A549 (cell line): ENCODE results near the gene RABGEF1. TPM values are rescaled to one million over a fixed set of nuclear protein-coding genes. Genes with fewer than 3 reads are reported as not detected.
A peak's percentile ranks its signal among the peaks of the same experiment; 100 is the strongest.
"Not testable (repeated sequence)": the region's sequence is repeated elsewhere in the genome, so short reads cannot be mapped to it uniquely, and the experiment has no call there.

Experiments
- ATAC-seq, 2 experiments: fragments of 200-7000 bp in 1 of 2; fragments of >200 bp in 1 of 2; cut with Nextera tagmentation in 1 of 2; cut with Tn5 transposase in 1 of 2; 3 replicates each; pipeline versions ENCODE4 v1.8.0 to v1.9.1; 2018 to 2020; ENCODE audit warnings: mild to moderate bottlenecking in 1 of 2, moderate library complexity in 1 of 2
- CTCF ChIA-PET: fragments of 300-600 bp; sonication (Branson Sonifier 250); formaldehyde crosslinking; extraction: SDS; loops from one replicate; lab custom pipeline; 2021; ENCODE audit warnings: antibody characterized with exemption, inconsistent platforms; lab: Yijun Ruan, JAX
- POLR2A ChIA-PET: fragments of 350-600 bp; formaldehyde crosslinking; extraction: SDS; loops from one replicate; lab custom pipeline; 2021; ENCODE audit warnings: antibody characterized with exemption, inconsistent platforms; lab: Yijun Ruan, JAX
- DNase-seq, 2 experiments: peaks; one replicate each; pipeline versions ENCODE4 v3.0.0 to v3.0.0-alpha.2; 2011 to 2016; ENCODE audit warnings: low read depth in 1 of 2, low spot score in 1 of 2
- FAIRE-seq: peaks from 2 replicates; lab custom pipeline; 2011; peaks lifted over from hg19 to GRCh38; lab: Jason Lieb, UNC
- H3K27ac ChIP-seq, 2 experiments: fragments of >200 bp; sonication (Bioruptor Twin); formaldehyde crosslinking; 3 replicates each; pipeline ENCODE4 v1.5.1; 2016 to 2017
- H3K4me1 ChIP-seq: fragments of >200 bp; sonication (Bioruptor Twin); formaldehyde crosslinking; 3 replicates; pipeline ENCODE4 v1.6.1; 2016
- H3K4me2 ChIP-seq: fragments of >200 bp; sonication (Bioruptor Twin); formaldehyde crosslinking; 3 replicates; pipeline ENCODE4 v1.6.1; 2016
- H3K4me3 ChIP-seq: fragments of >200 bp; sonication (Bioruptor Twin); formaldehyde crosslinking; 3 replicates; pipeline ENCODE4 v1.5.1; 2016
- H3K9me3 ChIP-seq: fragments of >200 bp; sonication (Bioruptor Twin); formaldehyde crosslinking; 3 replicates; pipeline ENCODE4 v1.6.1; 2016
- CEBPB ChIP-seq, 2 experiments: fragments of >200 bp in 1 of 2; sonication (Bioruptor Twin) in 1 of 2; formaldehyde crosslinking in 1 of 2; IDR thresholded peaks; 2 replicates each; pipeline ENCODE4 v1.6.1; 2012 to 2016
- CHD4 ChIP-seq: fragments of 200-600 bp; sonication (generic); IDR thresholded peaks from 2 replicates; pipeline ENCODE4 v1.6.1; 2016; ENCODE audit warnings: antibody characterized with exemption, mild to moderate bottlenecking, borderline replicate concordance
- CTCF ChIP-seq: fragments of >200 bp; sonication (Bioruptor Twin); formaldehyde crosslinking; IDR thresholded peaks from 3 replicates; pipeline ENCODE4 v1.5.1; 2016
- EHF ChIP-seq: fragments of 250-450 bp; sonication (Bioruptor Pico); IDR thresholded peaks from 2 replicates; pipeline ENCODE4 v1.5.0; 2020; ENCODE audit warnings: mild to moderate bottlenecking
- EHMT2 ChIP-seq: fragments of 200-600 bp; sonication (generic); IDR thresholded peaks from 2 replicates; pipeline ENCODE4 v1.6.1; 2016; ENCODE audit warnings: antibody characterized with exemption, low read depth, mild to moderate bottlenecking, moderate library complexity
- GATA3 ChIP-seq: IDR thresholded peaks from 2 replicates; pipeline ENCODE4 v1.6.1; 2012; ENCODE audit warnings: borderline replicate concordance
- HOXA7 ChIP-seq: fragments of 250-450 bp; sonication (Bioruptor Pico); IDR thresholded peaks from 2 replicates; pipeline ENCODE4 v1.5.0; 2020; ENCODE audit warnings: mild to moderate bottlenecking, moderate library complexity
- KDM1A ChIP-seq: fragments of 200-600 bp; sonication (generic); IDR thresholded peaks from 2 replicates; pipeline ENCODE4 v1.6.1; 2016; ENCODE audit warnings: low read depth, mild to moderate bottlenecking
- PHF8 ChIP-seq: fragments of 200-600 bp; sonication (generic); IDR thresholded peaks from 2 replicates; pipeline ENCODE4 v1.6.1; 2016; ENCODE audit warnings: low read depth, mild to moderate bottlenecking, antibody characterized with exemption, moderate library complexity, borderline replicate concordance
- USF2 ChIP-seq: fragments of 450-650 bp; IDR thresholded peaks from 2 replicates; pipeline ENCODE4 v1.6.1; 2014; ENCODE audit warnings: antibody characterized with exemption
- ZSCAN20 ChIP-seq: fragments of 250-450 bp; sonication (Bioruptor Pico); IDR thresholded peaks from 2 replicates; pipeline ENCODE4 v1.8.0; 2022; ENCODE audit warnings: mild to moderate bottlenecking, moderate library complexity
- WGBS: methylation state at CpG from one replicate; pipeline ENCODE4 v1.1.6; 2017; ENCODE audit errors: missing lambda C conversion rate; 5-methylcytosine and 5-hydroxymethylcytosine counted together
- polyA plus RNA-seq, 4 experiments: library from polyadenylated mRNA; depleted of rRNA in 3 of 4; stranded (reverse); fragments of >200 nt; fragmentation: RNase III in 1 of 4; extraction: RNeasy Plus Mini Kit Qiagen cat#74134 plus additional on column Dnase treatment in 1 of 4; gene quantifications; 2 replicates in 3 of 4; 3 replicates in 1 of 4; pipeline ENCODE4 v1.2.3, GENCODE V29; 2011 to 2017

Gene RABGEF1
- polyA plus RNA-seq, 2 of the 4 experiments (the other 2 are of a cell fraction): 16.2 to 22.6 TPM

- Histone ChIP-seq H3K4me2 (no peak overlapping the region), H3K4me3 (no peak overlapping the region), H3K9me3 (peaks cover 12% of the 10 kb centered on the region; the same call in 2 of the 3 replicates), H3K4me1 (peaks cover 9% of the 10 kb centered on the region; the same call in 2 of the 3 replicates), H3K27ac (no peak overlapping the region)
- DNase-seq (no peak), FAIRE-seq (no peak), ATAC-seq (no peak)
- ChIA-PET POLR2A (interaction anchor here (0.5 to 0.6 kb wide), 2 partner anchors 71 to 240 kb away, joined by 3 read pairs; no protein-coding TSS in a partner anchor), CTCF (interaction anchor here (0.6 to 0.9 kb wide), 4 partner anchors 32 to 266 kb away, joined by 3 to 7 read pairs (median 4); no protein-coding TSS in a partner anchor)
- WGBS: 74% methylated on average over 6 of the region's 6 CpGs
- TF ChIP-seq GATA3: no peak
- no peak for TF ChIP-seq PHF8
- no peak for TF ChIP-seq ZSCAN20 (CRISPR knock-in tag)
- TF ChIP-seq USF2: no peak
Measured at GRCh38 chr7:66737667-66738066, 2.9 kb upstream of the RABGEF1 start.

- ATAC-seq (no peak), FAIRE-seq (no peak), DNase-seq (no peak)
- 86% methylated on average over 14 of the region's 14 CpGs for WGBS
- CTCF ChIA-PET: interaction anchor here (0.6 to 1.4 kb wide), 3 partner anchors 68 to 599 kb away, joined by 3 to 4 read pairs (median 3); no protein-coding TSS in a partner anchor
- peaks cover 9% of the 10 kb centered on the region; the same call in 2 of the 3 replicates for H3K4me1 ChIP-seq
- TF ChIP-seq EHMT2 (no peak), EHF (CRISPR knock-in tag) (no peak), CEBPB (IDR thresholded peaks at IDR 0.05) (peak; percentile 68 to 84; a peak in 3 of 4 replicates)
- TF ChIP-seq, all 56 proteins: peak for 1
- POLR2A ChIA-PET: interaction anchor here (0.7 to 1.6 kb wide), 6 partner anchors 8 to 246 kb away, joined by 3 to 12 read pairs (median 6); partner anchors contain the start of genes KCTD7 and TMEM248
- H3K4me3 ChIP-seq: peak overlapping the region; percentile 76
- peak overlapping the region; percentile 82 to 92 for H3K27ac ChIP-seq
- peaks cover 12% of the 10 kb centered on the region; the same call in 2 of the 3 replicates for H3K9me3 ChIP-seq
- H3K4me2 ChIP-seq: peak overlapping the region; percentile 86
Measured at GRCh38 chr7:66739477-66739876, 1.1 kb upstream of the RABGEF1 start.

- H3K9me3 ChIP-seq: peaks cover 12% of the 10 kb centered on the region; the same call in 2 of the 3 replicates
- ATAC-seq (no peak; a peak in 1 of 6 replicates), FAIRE-seq (no peak), DNase-seq (no peak)
- H3K4me3 ChIP-seq: peak overlapping the region; percentile 76
- TF ChIP-seq KDM1A (peak; percentile 64; the same call in 1 of the 2 replicates), HOXA7 (CRISPR knock-in tag) (no peak), CHD4 (0 out of 2 replicates have a peak, but pooled peaks have one; percentile 51)
- H3K4me1 ChIP-seq: peaks cover 9% of the 10 kb centered on the region; the same call in 2 of the 3 replicates
- H3K27ac ChIP-seq: peak overlapping the region; percentile 82 to 92
- peak overlapping the region; percentile 86 for H3K4me2 ChIP-seq
- ChIA-PET POLR2A (interaction anchor here (0.7 to 1.6 kb wide), 12 partner anchors 8 to 246 kb away, joined by 3 to 12 read pairs (median 4); partner anchors contain the start of genes KCTD7 and TMEM248), CTCF (interaction anchor here (0.6 to 1.4 kb wide), 3 partner anchors 8 to 182 kb away, joined by 3 to 4 read pairs (median 4); no protein-coding TSS in a partner anchor)
- 12% methylated on average over 12 of the region's 12 CpGs for WGBS
Measured at GRCh38 chr7:66739953-66740301, 606 bp upstream of the RABGEF1 start.

GRCh38 chr7:66740980-66741709, 612 bp downstream of the RABGEF1 start:
- TF ChIP-seq CTCF (0 out of 3 replicates have a peak, but pooled peaks have one; percentile 13), PHF8 (peak; percentile 55)
- TF ChIP-seq, all 56 proteins: peak for 2; not testable (repeated sequence) for 54
- Histone ChIP-seq H3K4me2 (peak overlapping the region; percentile 81), H3K27ac (peak overlapping the region; percentile 82 to 92), H3K4me3 (peak overlapping the region; percentile 76)
- not testable (repeated sequence) for H3K4me1 ChIP-seq, FAIRE-seq, H3K9me3 ChIP-seq
- ChIA-PET CTCF (interaction anchor here (0.9 to 1.0 kb wide), 2 partner anchors 9 to 87 kb away, joined by 3 to 4 read pairs; no protein-coding TSS in a partner anchor), POLR2A (interaction anchor here (0.5 to 1.6 kb wide), 11 partner anchors 14 to 247 kb away, joined by 3 to 12 read pairs (median 3); partner anchors contain the start of genes KCTD7 and TMEM248)
- ATAC-seq (peak; percentile 67 to 73), DNase-seq (peak; percentile 44 to 47)
- WGBS: 2% methylated on average over 32 of the region's 54 CpGs
